GM12878 (cell line): ENCODE results near the gene CACNA1G. TPM values are rescaled to one million over a fixed set of nuclear protein-coding genes. Genes with fewer than 3 reads are reported as not detected.

Experiments
- ATAC-seq: fragments of 200-7000 bp; cut with Tn5 transposase; 3 replicates; pipeline ENCODE4 v1.9.1; 2020; ENCODE audit warnings: mild to moderate bottlenecking, moderate library complexity
- BruUV-seq: library from RNA; stranded (reverse); fragments of 400-500 nt; replicated peaks from 2 replicates; lab custom pipeline; 2021; lab: Mats Ljungman, UMichigan
- CTCF ChIA-PET: fragments of 300-600 bp; sonication (Branson Sonifier 250); formaldehyde crosslinking; extraction: SDS; loops from one replicate; lab custom pipeline; 2021; ENCODE audit warnings: inconsistent platforms; lab: Yijun Ruan, JAX
- POLR2A ChIA-PET: fragments of 350-600 bp; formaldehyde crosslinking; extraction: SDS; loops from one replicate; lab custom pipeline; 2021; ENCODE audit warnings: inconsistent platforms; lab: Charles Lee
- RAD21 ChIA-PET: fragments of 300-600 bp; sonication (Branson Sonifier 250); formaldehyde crosslinking; loops from one replicate; lab custom pipeline; 2023; ENCODE audit warnings: antibody characterized with exemption; ENCODE audit not compliant: unreplicated experiment; lab: Charles Lee
- SMC1A ChIA-PET: fragments of 300-600 bp; sonication (Branson Sonifier 250); formaldehyde crosslinking; loops from one replicate; lab custom pipeline; 2023; ENCODE audit not compliant: unreplicated experiment, uncharacterized antibody; lab: Charles Lee
- DNase-seq: peaks from one replicate; pipeline ENCODE4 v3.0.0-alpha.2; 2011; ENCODE audit warnings: low read depth, low spot score
- FAIRE-seq: peaks from 3 replicates; lab custom pipeline; 2011; peaks lifted over from hg19 to GRCh38; lab: Jason Lieb, UNC
- H2AFZ ChIP-seq: 2 replicates; pipeline ENCODE4 v1.6.0; 2011; ENCODE audit warnings: low read depth, low read length, control low read depth; ENCODE audit not compliant: control insufficient read depth
- H3K27ac ChIP-seq: 2 replicates; pipeline ENCODE4 v1.5.1; 2011; ENCODE audit warnings: control low read depth; ENCODE audit not compliant: control insufficient read depth, insufficient read depth
- H3K27me3 ChIP-seq, 2 experiments: replicated peaks in 1 of 2; 2 replicates each; pipeline versions ENCODE4 v1.6.0 to v1.6.1; 2011; ENCODE audit warnings: low read length in 1 of 2; ENCODE audit not compliant: control insufficient read depth in 2 of 2, insufficient read depth in 2 of 2
- H3K36me3 ChIP-seq, 2 experiments: 2 replicates each; pipeline ENCODE4 v1.5.1; 2011; ENCODE audit warnings: low read length in 1 of 2; ENCODE audit not compliant: control insufficient read depth in 2 of 2, insufficient read depth in 2 of 2
- H3K4me1 ChIP-seq: 2 replicates; pipeline ENCODE4 v1.6.1; 2011; ENCODE audit warnings: mild to moderate bottlenecking, low read length, moderate library complexity, mixed read lengths; ENCODE audit not compliant: control insufficient read depth, insufficient read depth
- H3K4me2 ChIP-seq: 2 replicates; pipeline ENCODE4 v1.6.0; 2011; ENCODE audit warnings: control low read depth; ENCODE audit not compliant: control insufficient read depth, insufficient read depth
- H3K4me3 ChIP-seq: fragments of 200-600 bp; sonication (generic); 2 replicates; pipeline ENCODE4 v1.5.1; 2016
- H3K79me2 ChIP-seq: 2 replicates; pipeline ENCODE4 v1.6.0; 2011; ENCODE audit warnings: low read length; ENCODE audit not compliant: control insufficient read depth, insufficient read depth
- H3K9ac ChIP-seq: 2 replicates; pipeline ENCODE4 v1.8.0; 2011; ENCODE audit warnings: low read length, control low read depth, mixed read lengths; ENCODE audit not compliant: control insufficient read depth, insufficient read depth
- H3K9me3 ChIP-seq: replicated peaks from 3 replicates; pipeline ENCODE4 v1.5.1; 2011; ENCODE audit warnings: mild to moderate bottlenecking, low read length; ENCODE audit not compliant: control insufficient read depth, insufficient read depth
- H4K20me1 ChIP-seq: 2 replicates; pipeline ENCODE4 v1.6.0; 2011; ENCODE audit not compliant: control insufficient read depth, insufficient read depth
- BHLHE40 ChIP-seq, 2 experiments: fragments of 450-650 bp in 1 of 2; IDR thresholded peaks; 2 replicates each; pipeline ENCODE4 v1.6.1; 2011 to 2017; ENCODE audit warnings: low read depth in 2 of 2, borderline replicate concordance in 1 of 2, improper control_type of control experiment in 1 of 2, low read length in 1 of 2, mild to moderate bottlenecking in 1 of 2
- CBX5 ChIP-seq: sonication (generic); IDR thresholded peaks from 2 replicates; pipeline ENCODE4 v1.6.1; 2016; ENCODE audit warnings: low read depth, moderate library complexity, mild to moderate bottlenecking, inconsistent platforms
- MXI1 ChIP-seq: fragments of 150-350 bp; IDR thresholded peaks from 2 replicates; pipeline ENCODE4 v1.6.1; 2011; ENCODE audit warnings: low read depth, mild to moderate bottlenecking, inconsistent platforms, low read length, improper control_type of control experiment
- PKNOX1 ChIP-seq: fragments of 450-650 bp; IDR thresholded peaks from 2 replicates; pipeline ENCODE4 v1.6.1; 2016; ENCODE audit warnings: mild to moderate bottlenecking
- RAD51 ChIP-seq: fragments of 450-650 bp; IDR thresholded peaks from 2 replicates; pipeline ENCODE4 v1.6.1; 2016; ENCODE audit warnings: moderate library complexity, mild to moderate bottlenecking, inconsistent platforms
- WGBS: methylation state at CpG from one replicate; pipeline ENCODE4 v1.1.6; 2016; ENCODE audit warnings: low lambda C conversion rate; ENCODE audit not compliant: insufficient replicate concordance, insufficient coverage; ENCODE audit errors: missing lambda C conversion rate; 5-methylcytosine and 5-hydroxymethylcytosine counted together
- in situ Hi-C: fragments of 300-500 bp; cut with MboI; formaldehyde crosslinking; loops from 9 replicates; pipeline ENCODE4 v1.14.3; 2018; ENCODE audit warnings: mixed read lengths
- intact Hi-C: fragments of 100-400 bp; cut with micrococcal nuclease; formaldehyde crosslinking; loops from one replicate; pipeline ENCODE4 v1.14.2; 2022; ENCODE audit not compliant: unreplicated experiment
- polyA plus RNA-seq, 11 experiments: library from polyadenylated mRNA; depleted of rRNA in 4 of 11; unstranded in 6 of 11; stranded (reverse) in 5 of 11; fragments of >200 nt; fragmentation: Nextera tagmentation in 4 of 11; fragmentation: Illumina TruSeq in 1 of 11; extraction: Ambion mirVana in 4 of 11; extraction: Trizol in 1 of 11; gene quantifications; 1 replicate in 1 of 11; 2 replicates in 10 of 11; pipeline versions ENCODE4 v1.2.1 to v1.2.3, GENCODE V29; 2011 to 2016; ENCODE audit warnings: inconsistent platforms in 2 of 11, missing spikeins in 2 of 11, low read depth in 1 of 11
- total RNA-seq, 4 experiments: library from RNA; depleted of rRNA in 3 of 4; stranded (reverse); fragments of >200 nt in 3 of 4; fragmentation: Illumina TruSeq in 1 of 4; extraction: Trizol in 1 of 4; gene quantifications; 2 replicates each; pipeline versions ENCODE4 v1.2.1 to v1.2.3, GENCODE V29; 2013 to 2021

The CACNA1G gene
- total and polyA plus RNA-seq, 10 of the 15 experiments (the other 5 are each of a cell fraction or from before 2014, with no cell fraction given), result 0.03 to 0.15 TPM; not detected in 8

- Histone ChIP-seq H3K4me1 (no peaks in the 10 kb centered on the region), H3K9ac (no peak overlapping the region), H3K4me3 (no peak overlapping the region), H2AFZ (peak overlapping the region; percentile 34), H3K9me3 (no peaks in the 10 kb centered on the region), H3K27me3 (no peaks in the 10 kb centered on the region), H3K36me3 (no peaks in the 10 kb centered on the region), H4K20me1 (no peaks in the 10 kb centered on the region), H3K79me2 (no peaks in the 10 kb centered on the region), H3K27ac (no peak overlapping the region), H3K4me2 (no peak overlapping the region)
- intact Hi-C loops, result no loop called here
- 32% methylated on average over 9 of the region's 9 CpGs for WGBS
- no TSS peak for BruUV-seq
- SMC1A ChIA-PET, result interaction anchor here (0.7 to 1.4 kb wide), 2 partner anchors 10 to 35 kb away, joined by 3 read pairs; no protein-coding TSS in a partner anchor
- TF ChIP-seq MXI1 (no peak), CBX5 (no peak), RAD51 (no peak), PKNOX1 (peak; percentile 67), BHLHE40 (IDR thresholded peaks at IDR 0.05; ENCODE audit: borderline replicate concordance in 1 of 2, low read depth in 2 of 2, low read length in 1 of 2) (no peak)
- CTCF ChIA-PET, result interaction anchor here (1.2 to 1.7 kb wide), 2 partner anchors 31 to 34 kb away, joined by 4 to 5 read pairs; no protein-coding TSS in a partner anchor
- DNase-seq, result no peak
- POLR2A ChIA-PET, result interaction anchor here (0.5 to 1.1 kb wide), 2 partner anchors 56 to 586 kb away, joined by 4 to 5 read pairs; no protein-coding TSS in a partner anchor
- peak; percentile 64 for ATAC-seq
- in situ Hi-C loops, result no loop called here
- RAD21 ChIA-PET, result no interaction called here
- no peak for FAIRE-seq
Observed at GRCh38 chr17:50661795-50662391, 101.4 kb downstream of the CACNA1G start.
